H1 (cell line): ENCODE data around the gene SLC35B4.

Experiments used
- EP300 ChIP-seq, 2 experiments: IDR thresholded peaks; 1 replicate in 1 of 2; 2 replicates in 1 of 2; pipeline ENCODE4 v1.6.1; 2011 to 2012; ENCODE audit warnings: low read depth in 2 of 2, low read length in 2 of 2, mild to moderate bottlenecking in 2 of 2, borderline replicate concordance in 1 of 2, inconsistent platforms in 1 of 2, moderate library complexity in 1 of 2
- GABPA ChIP-seq: IDR thresholded peaks from 2 replicates; pipeline ENCODE4 v1.6.1; 2011; ENCODE audit warnings: mild to moderate bottlenecking, low read length, moderate library complexity, borderline replicate concordance; ENCODE audit not compliant: insufficient read depth
- POLR2A ChIP-seq, 2 experiments: IDR thresholded peaks; 1 replicate in 1 of 2; 2 replicates in 1 of 2; pipeline ENCODE4 v1.6.1; 2011; ENCODE audit warnings: low read depth in 2 of 2, low read length in 2 of 2, mild to moderate bottlenecking in 2 of 2; ENCODE audit errors: control extremely low read depth in 1 of 2
- SP1 ChIP-seq: IDR thresholded peaks from 2 replicates; pipeline ENCODE4 v1.6.1; 2011; ENCODE audit warnings: low read depth, low read length
- TEAD4 ChIP-seq: IDR thresholded peaks from 2 replicates; pipeline ENCODE4 v1.6.1; 2012; ENCODE audit warnings: low read depth, low read length, inconsistent platforms, mixed read lengths
- YY1 ChIP-seq: IDR thresholded peaks from 2 replicates; pipeline ENCODE4 v1.6.1; 2011; ENCODE audit warnings: low read depth, mild to moderate bottlenecking, low read length

GRCh38 chr7:134359787-134360432 is 43.2 kb upstream of the SLC35B4 start:
- no peak for TF ChIP-seq POLR2A (IDR thresholded peaks at IDR 0.05; ENCODE audit: control extremely low read depth in 1 of 2, low read depth in 2 of 2, low read length in 2 of 2)
- TF ChIP-seq GABPA, result no peak
- no peak for TF ChIP-seq YY1
- no peak for TF ChIP-seq TEAD4
- no peak for TF ChIP-seq EP300 (IDR thresholded peaks at IDR 0.05; ENCODE audit: borderline replicate concordance in 1 of 2, low read depth in 2 of 2, low read length in 2 of 2)
- TF ChIP-seq SP1, result no peak
